ENCODE measurements around the gene PFKFB3.
"Not testable (repeated sequence)": the region's sequence is repeated elsewhere in the genome, so short reads cannot be mapped to it uniquely, and the experiment has no call there.

Gene PFKFB3

GRCh38 chr10:6231730-6232129 is 29.0 kb downstream of the PFKFB3 start:
- no peaks in the 10 kb centered on the region for H3K4me1 ChIP-seq (ENCODE audit: control insufficient read depth in 5 of 5, insufficient read depth in 5 of 5, low read length in 5 of 5)
- H3K27ac ChIP-seq (ENCODE audit: low read depth, low read length) = no peak overlapping the region
- no peak overlapping the region for H3K9ac ChIP-seq (ENCODE audit: low read length in 5 of 5)
- no peaks in the 10 kb centered on the region for H3K9me3 ChIP-seq (ENCODE audit: control insufficient read depth in 5 of 5, low read length in 5 of 5)
- peaks cover 5 to 95% (median 87%) of the 10 kb centered on the region in 5 donors for H3K36me3 ChIP-seq (ENCODE audit: control insufficient read depth in 5 of 5, insufficient read depth in 5 of 5, low read length in 5 of 5)
- H3K4me3 ChIP-seq (ENCODE audit: low read depth in 1 of 5, low read length in 5 of 5) = no peak overlapping the region
- no peaks in the 10 kb centered on the region for H3K27me3 ChIP-seq (ENCODE audit: control insufficient read depth in 5 of 5, insufficient read depth in 4 of 5, low read length in 5 of 5)

GRCh38 chr10:6232225-6232807 is 29.6 kb downstream of the PFKFB3 start:
- Histone ChIP-seq H3K27me3 (ENCODE audit: control insufficient read depth in 5 of 5, insufficient read depth in 4 of 5, low read length in 5 of 5) (no peaks in the 10 kb centered on the region), H3K4me1 (ENCODE audit: control insufficient read depth in 5 of 5, insufficient read depth in 5 of 5, low read length in 5 of 5) (no peaks in the 10 kb centered on the region), H3K9ac (ENCODE audit: low read length in 5 of 5) (no peak overlapping the region), H3K9me3 (ENCODE audit: control insufficient read depth in 5 of 5, low read length in 5 of 5) (no peaks in the 10 kb centered on the region), H3K4me3 (ENCODE audit: low read depth in 1 of 5, low read length in 5 of 5) (no peak overlapping the region), H3K36me3 (ENCODE audit: control insufficient read depth in 5 of 5, insufficient read depth in 5 of 5, low read length in 5 of 5) (peaks cover 5 to 94% (median 85%) of the 10 kb centered on the region in 5 donors), H3K27ac (ENCODE audit: low read depth, low read length) (no peak overlapping the region)

GRCh38 chr10:6232846-6233724 is 30.4 kb downstream of the PFKFB3 start:
- Histone ChIP-seq H3K4me3 (ENCODE audit: low read depth in 1 of 5, low read length in 5 of 5) (no peak overlapping the region), H3K9me3 (ENCODE audit: control insufficient read depth in 5 of 5, low read length in 5 of 5) (no peaks in the 10 kb centered on the region), H3K36me3 (ENCODE audit: control insufficient read depth in 5 of 5, insufficient read depth in 5 of 5, low read length in 5 of 5) (peaks cover 5 to 87% (median 78%) of the 10 kb centered on the region in 5 donors), H3K27me3 (ENCODE audit: control insufficient read depth in 5 of 5, insufficient read depth in 4 of 5, low read length in 5 of 5) (no peaks in the 10 kb centered on the region), H3K4me1 (ENCODE audit: control insufficient read depth in 5 of 5, insufficient read depth in 5 of 5, low read length in 5 of 5) (no peaks in the 10 kb centered on the region), H3K27ac (ENCODE audit: low read depth, low read length) (no peak overlapping the region), H3K9ac (ENCODE audit: low read length in 5 of 5) (no peak overlapping the region)

- Histone ChIP-seq H3K9ac (ENCODE audit: low read length in 5 of 5) (no peak overlapping the region), H3K4me1 (ENCODE audit: control insufficient read depth in 5 of 5, insufficient read depth in 5 of 5, low read length in 5 of 5) (peaks cover 0 to under 1% (median 0%) of the 10 kb centered on the region in 5 donors), H3K4me3 (ENCODE audit: low read depth in 1 of 5, low read length in 5 of 5) (no peak overlapping the region), H3K27ac (ENCODE audit: low read depth, low read length) (no peak overlapping the region), H3K9me3 (ENCODE audit: control insufficient read depth in 5 of 5, low read length in 5 of 5) (no peaks in the 10 kb centered on the region), H3K27me3 (ENCODE audit: control insufficient read depth in 5 of 5, insufficient read depth in 4 of 5, low read length in 5 of 5) (no peaks in the 10 kb centered on the region), H3K36me3 (ENCODE audit: control insufficient read depth in 5 of 5, insufficient read depth in 5 of 5, low read length in 5 of 5) (peaks cover 5 to 79% (median 71%) of the 10 kb centered on the region in 5 donors)
Measured at GRCh38 chr10:6233725-6234277, 31.1 kb downstream of the PFKFB3 start.

- no peak overlapping the region for H3K4me3 ChIP-seq (ENCODE audit: low read depth in 1 of 5, low read length in 5 of 5)
- peaks cover 0 to 5% (median 2%) of the 10 kb centered on the region in 5 donors for H3K4me1 ChIP-seq (ENCODE audit: control insufficient read depth in 5 of 5, insufficient read depth in 5 of 5, low read length in 5 of 5)
- H3K9me3 ChIP-seq (ENCODE audit: control insufficient read depth in 5 of 5, low read length in 5 of 5) = no peaks in the 10 kb centered on the region
- H3K36me3 ChIP-seq (ENCODE audit: control insufficient read depth in 5 of 5, insufficient read depth in 5 of 5, low read length in 5 of 5) = peaks cover 5 to 74% (median 65%) of the 10 kb centered on the region in 5 donors
- H3K27ac ChIP-seq (ENCODE audit: low read depth, low read length) = no peak overlapping the region
- H3K9ac ChIP-seq (ENCODE audit: low read length in 5 of 5) = no peak overlapping the region
- no peaks in the 10 kb centered on the region for H3K27me3 ChIP-seq (ENCODE audit: control insufficient read depth in 5 of 5, insufficient read depth in 4 of 5, low read length in 5 of 5)
Measured at GRCh38 chr10:6234371-6234770, 31.6 kb downstream of the PFKFB3 start.

- no peaks in the 10 kb centered on the region for H3K27me3 ChIP-seq (ENCODE audit: control insufficient read depth in 5 of 5, insufficient read depth in 4 of 5, low read length in 5 of 5)
- H3K9me3 ChIP-seq (ENCODE audit: control insufficient read depth in 5 of 5, low read length in 5 of 5) = no peaks in the 10 kb centered on the region
- no peak overlapping the region for H3K4me3 ChIP-seq (ENCODE audit: low read depth in 1 of 5, low read length in 5 of 5)
- H3K36me3 ChIP-seq (ENCODE audit: control insufficient read depth in 5 of 5, insufficient read depth in 5 of 5, low read length in 5 of 5) = peaks cover 5 to 58% (median 45%) of the 10 kb centered on the region in 5 donors
- H3K9ac ChIP-seq (ENCODE audit: low read length in 5 of 5) = no peak overlapping the region
- H3K27ac ChIP-seq (ENCODE audit: low read depth, low read length) = no peak overlapping the region
- peaks cover 0 to 5% (median 2%) of the 10 kb centered on the region in 5 donors for H3K4me1 ChIP-seq (ENCODE audit: control insufficient read depth in 5 of 5, insufficient read depth in 5 of 5, low read length in 5 of 5)
Measured at GRCh38 chr10:6236349-6237198, 33.8 kb downstream of the PFKFB3 start.

- Histone ChIP-seq H3K4me1 (ENCODE audit: control insufficient read depth in 5 of 5, insufficient read depth in 5 of 5, low read length in 5 of 5) (peaks cover 0 to 5% (median 2%) of the 10 kb centered on the region in 5 donors), H3K9ac (ENCODE audit: low read length in 5 of 5) (no peak overlapping the region), H3K36me3 (ENCODE audit: control insufficient read depth in 5 of 5, insufficient read depth in 5 of 5, low read length in 5 of 5) (peaks cover 5 to 53% (median 40%) of the 10 kb centered on the region in 5 donors), H3K9me3 (ENCODE audit: control insufficient read depth in 5 of 5, low read length in 5 of 5) (no peaks in the 10 kb centered on the region), H3K27ac (ENCODE audit: low read depth, low read length) (no peak overlapping the region), H3K4me3 (ENCODE audit: low read depth in 1 of 5, low read length in 5 of 5) (no peak overlapping the region), H3K27me3 (ENCODE audit: control insufficient read depth in 5 of 5, insufficient read depth in 4 of 5, low read length in 5 of 5) (no peaks in the 10 kb centered on the region)
Measured at GRCh38 chr10:6237199-6237530, 34.4 kb downstream of the PFKFB3 start.

- H3K9ac ChIP-seq (ENCODE audit: low read length in 5 of 5); H3K27me3 ChIP-seq (ENCODE audit: control insufficient read depth in 5 of 5, insufficient read depth in 4 of 5, low read length in 5 of 5); H3K27ac ChIP-seq (ENCODE audit: low read depth, low read length); H3K4me1 ChIP-seq (ENCODE audit: control insufficient read depth in 5 of 5, insufficient read depth in 5 of 5, low read length in 5 of 5); H3K9me3 ChIP-seq (ENCODE audit: control insufficient read depth in 5 of 5, low read length in 5 of 5); H3K4me3 ChIP-seq (ENCODE audit: low read depth in 1 of 5, low read length in 5 of 5): not testable (repeated sequence)
- H3K36me3 ChIP-seq (ENCODE audit: control insufficient read depth in 5 of 5, insufficient read depth in 5 of 5, low read length in 5 of 5) = peaks cover 5 to 38% (median 29%) of the 10 kb centered on the region in 5 donors
Measured at GRCh38 chr10:6238587-6239212, 36.0 kb downstream of the PFKFB3 start.

- Histone ChIP-seq H3K27me3 (ENCODE audit: control insufficient read depth in 5 of 5, insufficient read depth in 4 of 5, low read length in 5 of 5) (no peaks in the 10 kb centered on the region), H3K9ac (ENCODE audit: low read length in 5 of 5) (no peak overlapping the region), H3K4me3 (ENCODE audit: low read depth in 1 of 5, low read length in 5 of 5) (no peak overlapping the region), H3K4me1 (ENCODE audit: control insufficient read depth in 5 of 5, insufficient read depth in 5 of 5, low read length in 5 of 5) (peaks cover 0 to 5% (median 2%) of the 10 kb centered on the region in 5 donors), H3K27ac (ENCODE audit: low read depth, low read length) (no peak overlapping the region), H3K9me3 (ENCODE audit: control insufficient read depth in 5 of 5, low read length in 5 of 5) (no peaks in the 10 kb centered on the region), H3K36me3 (ENCODE audit: control insufficient read depth in 5 of 5, insufficient read depth in 5 of 5, low read length in 5 of 5) (peaks cover 5 to 37% (median 22%) of the 10 kb centered on the region in 5 donors)
Measured at GRCh38 chr10:6239213-6239991, 36.7 kb downstream of the PFKFB3 start.

All from subcutaneous abdominal adipose tissue (tissue), 5 donors.